HUDEP-2 (cell line): Measurements from ENCODE around the gene SNHG17.

Experiments used
- DNase-seq, 76 experiments: peaks; one replicate each; lab custom pipeline; 2025; ENCODE audit not compliant: unreplicated experiment in 76 of 76; lab: John Stamatoyannopoulos, UW

The SNHG17 gene

GRCh38 chr20:38377039-38377685, 58.0 kb downstream of the SNHG17 start:
- no peak for DNase-seq

GRCh38 chr20:38373898-38374297, 61.2 kb downstream of the SNHG17 start:
- peak in 1 of 76 experiments; percentile 6 for DNase-seq

GRCh38 chr20:38373231-38373867, 61.8 kb downstream of the SNHG17 start:
- peak in 66 of 76 experiments; percentile 9 to 81 (median 46) for DNase-seq

- no peak for DNase-seq
Measured at GRCh38 chr20:38372806-38373205, 62.3 kb downstream of the SNHG17 start.
